Fibroblast of peridontal ligament (primary cell): ENCODE results near the gene PLIN1.

ENCODE experiments used
- DNase-seq: peaks from one replicate; pipeline ENCODE4 v3.0.0-alpha.2; 2010; ENCODE audit errors: extremely low read depth

PLIN1 gene

GRCh38 chr15:89671687-89672086 lies 7.5 kb downstream of the PLIN1 start:
- DNase-seq = no peak

GRCh38 chr15:89670971-89671560 lies 8.1 kb downstream of the PLIN1 start:
- DNase-seq = no peak

- no peak for DNase-seq
Measured at GRCh38 chr15:89669941-89670340, 9.2 kb downstream of the PLIN1 start.

GRCh38 chr15:89669309-89669865 lies 9.8 kb downstream of the PLIN1 start:
- DNase-seq = no peak

GRCh38 chr15:89668171-89668570 lies 11.0 kb downstream of the PLIN1 start:
- DNase-seq = no peak

- DNase-seq = no peak
Measured at GRCh38 chr15:89667706-89667960, 11.5 kb downstream of the PLIN1 start.

- DNase-seq = no peak
Measured at GRCh38 chr15:89666858-89667705, 12.1 kb downstream of the PLIN1 start.

GRCh38 chr15:89666184-89666857 lies 12.8 kb downstream of the PLIN1 start:
- DNase-seq = no peak

- DNase-seq = peak; percentile 53
Measured at GRCh38 chr15:89665449-89666181, 13.6 kb downstream of the PLIN1 start.

GRCh38 chr15:89664441-89665350 lies 14.5 kb downstream of the PLIN1 start:
- no peak for DNase-seq

- peak; percentile 88 for DNase-seq
Measured at GRCh38 chr15:89662893-89663626, 16.1 kb downstream of the PLIN1 start.

- DNase-seq = no peak
Measured at GRCh38 chr15:89660556-89660955, 18.6 kb downstream of the PLIN1 start.

GRCh38 chr15:89659295-89659694 lies 19.9 kb downstream of the PLIN1 start:
- no peak for DNase-seq

- DNase-seq = no peak
Measured at GRCh38 chr15:89657686-89658200, 21.4 kb downstream of the PLIN1 start.

- no peak for DNase-seq
Measured at GRCh38 chr15:89656116-89656815, 22.9 kb downstream of the PLIN1 start.

- peak; percentile 32 for DNase-seq
Measured at GRCh38 chr15:89654847-89655805, 24.0 kb downstream of the PLIN1 start, which contains the start of gene KIF7. Gene KIF7 (minus strand): TSS chr15:89655467. CDS start chr15:89652930, 2,537 bp downstream.

- peak; percentile 34 for DNase-seq
Measured at GRCh38 chr15:89654301-89654761, 24.8 kb downstream of the PLIN1 start.

- DNase-seq = no peak
Measured at GRCh38 chr15:89653578-89653977, 25.6 kb downstream of the PLIN1 start.
